Peyer's patch (tissue), 4 donors: Measurements from ENCODE around the gene METAP1D.

ENCODE experiments used
- POLR2A ChIP-seq, 2 donors: fragments of 450-650 bp; IDR thresholded peaks; one replicate each; pipeline ENCODE4 v1.5.1; 2017; ENCODE audit warnings: antibody characterized with exemption in 2 of 2, mild to moderate bottlenecking in 2 of 2, moderate library complexity in 2 of 2
- TF ChIP-seq, protein P1 (sequence below), 6 experiments: fragments of 450-650 bp in 4 of 6; fragments of 200-600 bp in 2 of 6; sonication (generic) in 1 of 6; IDR thresholded peaks; one replicate each; pipeline ENCODE4 v1.5.1; 2017 to 2019; ENCODE audit warnings: antibody characterized with exemption in 6 of 6, mild to moderate bottlenecking in 3 of 6, moderate library complexity in 1 of 6

- TF ChIP-seq POLR2A (IDR thresholded peaks at IDR 0.05), result no peak
- TF ChIP-seq, protein P1, sequence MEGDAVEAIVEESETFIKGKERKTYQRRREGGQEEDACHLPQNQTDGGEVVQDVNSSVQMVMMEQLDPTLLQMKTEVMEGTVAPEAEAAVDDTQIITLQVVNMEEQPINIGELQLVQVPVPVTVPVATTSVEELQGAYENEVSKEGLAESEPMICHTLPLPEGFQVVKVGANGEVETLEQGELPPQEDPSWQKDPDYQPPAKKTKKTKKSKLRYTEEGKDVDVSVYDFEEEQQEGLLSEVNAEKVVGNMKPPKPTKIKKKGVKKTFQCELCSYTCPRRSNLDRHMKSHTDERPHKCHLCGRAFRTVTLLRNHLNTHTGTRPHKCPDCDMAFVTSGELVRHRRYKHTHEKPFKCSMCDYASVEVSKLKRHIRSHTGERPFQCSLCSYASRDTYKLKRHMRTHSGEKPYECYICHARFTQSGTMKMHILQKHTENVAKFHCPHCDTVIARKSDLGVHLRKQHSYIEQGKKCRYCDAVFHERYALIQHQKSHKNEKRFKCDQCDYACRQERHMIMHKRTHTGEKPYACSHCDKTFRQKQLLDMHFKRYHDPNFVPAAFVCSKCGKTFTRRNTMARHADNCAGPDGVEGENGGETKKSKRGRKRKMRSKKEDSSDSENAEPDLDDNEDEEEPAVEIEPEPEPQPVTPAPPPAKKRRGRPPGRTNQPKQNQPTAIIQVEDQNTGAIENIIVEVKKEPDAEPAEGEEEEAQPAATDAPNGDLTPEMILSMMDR (IDR thresholded peaks at IDR 0.05), result no peak
Measured at GRCh38 chr2:172101821-172102390, 102.2 kb downstream of the METAP1D start.
